Activated CD8-positive, alpha-beta T cell treated with anti-CD3 and anti-CD28 coated beads, Interleukin-2, amount 10 ng/mL, durations not matched to agents 7 days and 5 days (primary cell): ENCODE measurements around the gene BCR. TPM values are rescaled to one million over a fixed set of nuclear protein-coding genes. Genes with fewer than 3 reads are reported as not detected.
"Not testable (repeated sequence)": the region's sequence is repeated elsewhere in the genome, so short reads cannot be mapped to it uniquely, and the experiment has no call there.

Source experiments
- ATAC-seq: fragments of 150-1000 bp; cut with Tn5 transposase; one replicate; pipeline ENCODE4 v1.10.0; 2021; ENCODE audit warnings: moderate library complexity
- CTCF ChIA-PET: fragments of 350-600 bp; sonication (Branson Sonifier 250); formaldehyde crosslinking; loops from one replicate; lab custom pipeline; 2021; ENCODE audit warnings: antibody characterized with exemption; lab: Charles Lee
- POLR2A ChIA-PET: fragments of 350-600 bp; sonication (Branson Sonifier 250); formaldehyde crosslinking; loops from one replicate; lab custom pipeline; 2021; ENCODE audit warnings: antibody characterized with exemption; lab: Charles Lee
- DNase-seq: peaks from one replicate; pipeline ENCODE4 v3.0.0-alpha.2; 2020
- H3K27ac Mint-ChIP-seq: one replicate; pipeline ENCODE4 v1.8.0; 2021; ENCODE audit warnings: mild to moderate bottlenecking, mixed read lengths
- H3K27me3 Mint-ChIP-seq: one replicate; pipeline ENCODE4 v1.8.0; 2021; ENCODE audit warnings: low read depth, mixed read lengths
- H3K36me3 Mint-ChIP-seq: one replicate; pipeline ENCODE4 v1.8.0; 2021; ENCODE audit warnings: low read depth, mixed read lengths
- H3K4me1 Mint-ChIP-seq: one replicate; pipeline ENCODE4 v1.8.0; 2021; ENCODE audit warnings: low read depth, mixed read lengths
- H3K4me3 Mint-ChIP-seq: one replicate; pipeline ENCODE4 v1.8.0; 2021; ENCODE audit warnings: mild to moderate bottlenecking, mixed read lengths
- H3K9me3 Mint-ChIP-seq: one replicate; pipeline ENCODE4 v1.8.0; 2022; ENCODE audit warnings: mixed read lengths; ENCODE audit not compliant: insufficient read depth
- total RNA-seq, 2 experiments: library from RNA; stranded (reverse); gene quantifications; one replicate each; pipeline ENCODE4 v1.2.3, GENCODE V29; 2021

Gene BCR
- total RNA-seq, 2 experiments from 2014 or later: 31.1 to 31.9 TPM

DNA sequence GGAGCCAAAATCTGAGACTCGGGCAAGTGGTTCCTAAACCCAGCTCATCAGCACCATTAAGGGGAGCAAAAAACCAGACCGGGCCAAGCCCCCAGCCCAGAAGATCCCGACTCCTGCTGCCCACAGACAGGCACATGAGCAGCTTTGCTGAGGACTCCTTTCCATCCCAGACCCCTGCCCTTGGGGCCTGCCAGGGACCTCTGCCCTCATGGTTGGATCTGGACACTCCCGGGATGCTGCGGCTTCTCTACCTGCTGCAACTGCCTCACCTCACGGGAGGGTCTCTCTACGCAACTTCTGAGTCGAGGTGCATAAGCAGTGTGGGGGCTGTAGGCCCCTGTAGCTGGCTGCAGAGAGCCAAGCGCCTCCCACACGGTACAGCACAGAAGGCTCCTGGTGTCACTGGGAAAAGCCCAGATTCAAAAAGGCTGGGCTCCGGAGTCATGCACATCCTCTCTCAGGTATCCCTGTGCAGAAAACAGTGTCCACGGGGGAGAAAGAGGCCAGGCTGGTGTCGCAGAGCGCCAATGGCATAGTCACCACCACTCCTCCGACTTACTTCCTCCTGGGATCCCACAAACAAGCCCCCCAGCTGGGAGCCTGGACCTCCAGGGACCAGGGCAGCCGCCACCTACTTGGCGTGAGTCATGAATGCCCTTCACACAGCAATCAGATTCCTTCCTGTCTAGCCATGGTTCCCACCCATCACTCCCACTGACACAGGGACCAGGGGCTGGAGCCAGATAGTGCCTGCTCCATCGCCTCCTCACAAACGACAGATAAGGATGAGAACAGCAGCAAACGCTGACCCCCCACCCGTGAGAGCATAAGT, 122.1 kb downstream of the BCR start:
- no peak overlapping the region for H3K4me3 Mint-ChIP-seq
- ChIA-PET POLR2A (no interaction called here), CTCF (interaction anchor here (1.9 kb wide), 1 partner anchor 20 kb away, joined by 4 read pairs; no protein-coding TSS in a partner anchor)

DNA sequence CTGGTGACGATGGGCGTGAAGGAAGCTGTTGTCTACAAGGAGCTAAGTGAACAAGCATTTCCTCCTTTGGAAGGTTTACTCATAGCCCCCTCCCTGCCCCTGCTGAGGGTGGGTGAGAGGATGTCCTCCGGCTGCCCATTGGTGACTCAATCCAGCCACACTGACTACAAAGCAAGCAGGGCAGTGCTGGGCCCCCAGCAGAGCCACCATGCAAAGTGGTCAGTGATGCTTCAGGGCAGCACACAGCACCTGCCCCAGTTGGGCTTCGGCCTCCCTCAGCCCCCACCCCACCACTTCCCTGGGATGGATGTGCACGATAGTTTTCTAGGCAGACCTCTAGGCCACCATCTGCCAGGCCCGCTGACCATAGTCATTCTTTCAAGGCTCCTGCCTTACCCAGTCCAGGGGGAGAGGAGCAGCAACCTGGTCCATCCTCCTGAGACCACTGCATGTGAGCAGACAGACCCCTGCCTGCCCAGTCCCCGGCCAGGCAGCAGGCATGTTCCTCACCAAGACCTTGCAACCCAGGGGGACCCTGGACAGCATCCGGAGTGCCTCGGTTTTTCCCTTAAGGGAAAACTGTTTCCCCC, 125.1 kb downstream of the BCR start:
- POLR2A ChIA-PET: no interaction called here
- CTCF ChIA-PET: interaction anchor here (1.4 to 2.0 kb wide), 2 partner anchors 15 to 23 kb away, joined by 5 read pairs; no protein-coding TSS in a partner anchor
- Mint-ChIP-seq H3K27ac (no peak overlapping the region), H3K4me3 (no peak overlapping the region), H3K27me3 (no peaks in the 10 kb centered on the region), H3K9me3 (no peaks in the 10 kb centered on the region), H3K4me1 (no peaks in the 10 kb centered on the region), H3K36me3 (no peaks in the 10 kb centered on the region)
- DNase-seq (no peak), ATAC-seq (no peak)

More for the DNA sequence above, 122.1 kb downstream of the BCR start:
- Mint-ChIP-seq H3K4me1 (no peaks in the 10 kb centered on the region), H3K27ac (no peak overlapping the region), H3K9me3 (no peaks in the 10 kb centered on the region), H3K27me3 (no peaks in the 10 kb centered on the region), H3K36me3 (peaks cover 3% of the 10 kb centered on the region)
- DNase-seq: no peak
- no peak for ATAC-seq

DNA sequence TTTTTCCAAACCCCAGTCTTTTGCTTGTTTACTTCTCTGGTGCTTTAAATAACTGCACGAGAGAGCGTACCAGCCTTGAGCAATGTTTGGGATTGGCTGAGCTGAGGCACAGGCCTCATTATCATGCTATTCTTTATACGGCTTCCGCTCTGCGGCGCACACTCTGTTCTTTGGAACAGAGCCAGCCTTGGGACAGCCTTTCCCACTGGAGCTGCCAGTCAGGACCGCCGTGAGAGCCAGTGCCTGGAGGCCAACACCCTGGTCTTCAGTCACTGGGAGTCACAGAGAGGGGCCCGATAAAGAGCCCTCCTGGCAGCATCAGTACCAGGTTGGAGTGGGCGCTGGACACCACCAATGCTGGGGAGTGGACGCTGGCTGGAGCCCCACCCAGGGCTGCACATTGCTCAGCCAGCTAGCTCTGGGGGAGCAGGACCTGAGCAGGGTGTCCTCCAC, 125.6 kb downstream of the BCR start:
- ATAC-seq: no peak

DNA sequence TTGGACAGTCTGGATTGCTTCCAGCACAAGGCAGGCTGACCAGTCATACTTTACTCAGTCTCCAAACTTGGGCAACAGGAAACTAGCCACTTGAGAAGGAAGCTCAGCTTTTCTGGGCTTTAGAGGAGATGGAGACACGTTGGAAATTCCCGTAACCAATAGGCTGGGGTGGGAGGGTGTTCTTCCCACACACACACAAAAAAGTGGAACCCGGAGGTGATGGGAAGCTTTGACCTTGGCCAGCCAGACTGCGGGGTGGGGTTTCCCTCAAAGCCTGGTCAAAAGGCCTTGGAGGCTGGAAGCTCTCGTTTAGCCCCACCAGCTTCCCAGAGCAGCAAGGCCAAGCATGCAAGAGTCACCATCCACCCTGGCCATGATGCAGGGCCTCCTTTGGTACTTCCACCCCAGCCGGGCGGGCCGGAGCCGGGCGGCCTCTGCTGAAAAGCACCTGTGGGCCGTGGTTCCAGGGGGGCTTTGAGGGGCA, 126.2 kb downstream of the BCR start:
- Mint-ChIP-seq H3K4me3 (no peak overlapping the region), H3K9me3 (no peaks in the 10 kb centered on the region), H3K27ac (no peak overlapping the region), H3K27me3 (no peaks in the 10 kb centered on the region), H3K36me3 (no peaks in the 10 kb centered on the region), H3K4me1 (no peaks in the 10 kb centered on the region)
- no peak for ATAC-seq
- no peak for DNase-seq
- ChIA-PET POLR2A (no interaction called here), CTCF (interaction anchor here (0.9 to 1.4 kb wide), 2 partner anchors 16 to 79 kb away, joined by 3 to 5 read pairs; no protein-coding TSS in a partner anchor)

More for the DNA sequence above, 125.6 kb downstream of the BCR start:
- no peaks in the 10 kb centered on the region for H3K36me3 Mint-ChIP-seq
- no peak overlapping the region for H3K4me3 Mint-ChIP-seq
- CTCF ChIA-PET: interaction anchor here (0.9 to 1.4 kb wide), 2 partner anchors 16 to 80 kb away, joined by 3 to 5 read pairs; no protein-coding TSS in a partner anchor
- no peaks in the 10 kb centered on the region for H3K9me3 Mint-ChIP-seq
- DNase-seq: no peak
- H3K4me1 Mint-ChIP-seq: no peaks in the 10 kb centered on the region
- H3K27me3 Mint-ChIP-seq: no peaks in the 10 kb centered on the region
- H3K27ac Mint-ChIP-seq: no peak overlapping the region
- POLR2A ChIA-PET: no interaction called here

DNA sequence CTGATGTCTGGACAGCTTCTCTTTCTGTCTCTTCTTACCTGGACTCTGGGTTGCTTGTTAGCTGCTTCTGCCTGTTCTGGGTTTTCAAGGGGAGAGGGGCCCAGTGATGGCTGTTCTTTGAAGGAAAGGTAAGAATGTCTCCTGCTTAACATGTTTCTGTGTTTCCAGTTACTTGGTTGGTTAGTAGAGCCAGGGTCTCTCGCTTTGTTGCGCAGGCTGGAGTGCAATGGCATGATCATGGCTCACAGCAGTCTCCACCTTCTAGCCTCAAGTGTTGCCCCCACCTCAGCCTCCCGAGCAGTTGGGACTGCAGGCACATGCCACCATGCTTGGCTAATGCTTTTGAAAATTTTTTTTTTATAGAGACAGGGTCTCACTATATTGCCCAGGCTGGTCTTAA, 126.6 kb downstream of the BCR start:
- DNase-seq (no peak), ATAC-seq (no peak)
- no peaks in the 10 kb centered on the region for H3K27me3 Mint-ChIP-seq
- CTCF ChIA-PET: interaction anchor here (0.9 to 1.4 kb wide), 2 partner anchors 17 to 79 kb away, joined by 3 to 5 read pairs; no protein-coding TSS in a partner anchor
- no peaks in the 10 kb centered on the region for H3K4me1 Mint-ChIP-seq
- no peaks in the 10 kb centered on the region for H3K9me3 Mint-ChIP-seq
- H3K4me3 Mint-ChIP-seq: no peak overlapping the region
- H3K27ac Mint-ChIP-seq: no peak overlapping the region
- POLR2A ChIA-PET: no interaction called here
- H3K36me3 Mint-ChIP-seq: no peaks in the 10 kb centered on the region

DNA sequence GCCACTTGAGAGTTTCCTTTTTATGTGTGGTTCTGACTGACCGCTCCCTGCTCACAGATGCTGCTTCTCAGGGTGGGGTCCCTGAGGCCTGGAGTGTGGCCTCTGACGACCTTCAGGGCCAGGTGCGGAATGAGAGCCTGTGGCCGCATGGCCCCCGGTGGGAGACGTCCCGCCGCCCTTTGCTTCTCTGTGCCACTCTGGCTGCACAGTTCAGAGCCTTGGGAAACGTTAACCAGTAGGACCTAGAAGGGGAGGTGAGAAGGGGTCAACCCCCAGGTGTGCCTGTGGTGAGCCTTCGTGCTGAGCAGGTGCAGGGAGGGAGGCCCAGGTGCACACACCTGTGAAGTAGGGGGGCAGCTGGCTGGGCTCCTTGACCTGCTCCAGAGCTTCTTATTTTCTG, 127.2 kb downstream of the BCR start:
- CTCF ChIA-PET, H3K27me3 Mint-ChIP-seq, H3K27ac Mint-ChIP-seq: not testable (repeated sequence)

DNA sequence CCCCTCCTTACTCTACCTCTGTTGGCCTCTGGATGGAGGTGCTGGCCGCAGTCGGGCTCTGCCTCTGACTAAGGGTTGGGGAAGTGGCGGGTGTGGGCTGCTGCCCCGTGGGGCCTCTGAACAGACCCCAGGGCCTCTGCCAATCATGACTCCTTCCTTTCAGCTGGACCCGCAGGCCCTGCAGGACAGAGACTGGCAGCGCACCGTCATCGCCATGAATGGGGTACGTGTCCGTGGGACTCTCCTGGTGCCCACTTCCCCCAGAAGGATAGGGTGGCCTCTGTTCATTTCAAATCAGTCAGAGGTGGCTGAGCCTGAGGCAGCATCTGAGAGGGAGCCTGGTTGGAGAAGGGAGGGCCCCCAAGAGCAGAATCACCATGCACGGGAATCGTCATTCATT, 129.0 kb downstream of the BCR start:
- H3K27ac Mint-ChIP-seq, DNase-seq, H3K4me3 Mint-ChIP-seq, POLR2A ChIA-PET, H3K9me3 Mint-ChIP-seq, H3K36me3 Mint-ChIP-seq, H3K27me3 Mint-ChIP-seq, H3K4me1 Mint-ChIP-seq, ATAC-seq: not testable (repeated sequence)
- CTCF ChIA-PET: interaction anchor here (1.2 kb wide), 1 partner anchor 19 kb away, joined by 3 read pairs; no protein-coding TSS in a partner anchor

More for the DNA sequence above, 127.2 kb downstream of the BCR start:
- ATAC-seq, DNase-seq, H3K4me1 Mint-ChIP-seq, H3K4me3 Mint-ChIP-seq, H3K9me3 Mint-ChIP-seq, H3K36me3 Mint-ChIP-seq: not testable (repeated sequence)
- POLR2A ChIA-PET: interaction anchor here (0.7 kb wide), 1 partner anchor 325 kb away, joined by 3 read pairs; no protein-coding TSS in a partner anchor

DNA sequence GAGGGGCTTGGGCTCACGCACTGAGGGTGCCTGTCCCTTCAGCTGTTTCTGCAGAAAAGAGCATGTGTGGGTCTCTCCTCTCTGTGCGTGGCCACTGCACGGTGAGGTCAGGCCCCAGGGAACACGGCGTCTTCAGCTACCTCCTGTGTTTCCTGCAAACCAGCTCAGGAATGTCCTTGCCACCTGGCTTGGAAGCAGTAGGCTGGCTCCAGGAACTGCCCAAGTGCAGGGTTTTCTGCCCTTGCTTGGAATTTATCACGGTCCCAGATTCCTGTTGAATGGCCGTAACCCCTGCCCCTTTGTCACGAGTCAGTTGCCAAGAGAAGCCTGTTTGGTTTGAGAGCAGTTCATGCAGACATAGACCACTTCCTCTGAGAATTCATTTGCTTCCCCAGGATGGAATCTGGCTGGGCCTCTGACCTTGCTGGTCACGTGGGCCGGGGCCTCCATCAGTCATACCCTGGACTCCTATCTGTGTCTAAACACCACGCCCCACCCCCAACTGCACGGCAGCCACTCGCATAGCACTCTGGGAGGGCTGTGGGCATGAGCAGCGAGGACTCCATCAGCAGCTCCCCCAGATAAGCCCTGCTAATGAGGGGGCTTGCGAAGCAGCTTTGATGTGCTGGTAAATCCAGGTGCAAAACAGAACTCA, 130.3 kb downstream of the BCR start:
- H3K27ac Mint-ChIP-seq, H3K4me1 Mint-ChIP-seq, DNase-seq, H3K4me3 Mint-ChIP-seq, H3K36me3 Mint-ChIP-seq, ATAC-seq, H3K27me3 Mint-ChIP-seq, H3K9me3 Mint-ChIP-seq, POLR2A ChIA-PET: not testable (repeated sequence)
- CTCF ChIA-PET: interaction anchor here (1.2 kb wide), 1 partner anchor 20 kb away, joined by 3 read pairs; no protein-coding TSS in a partner anchor

DNA sequence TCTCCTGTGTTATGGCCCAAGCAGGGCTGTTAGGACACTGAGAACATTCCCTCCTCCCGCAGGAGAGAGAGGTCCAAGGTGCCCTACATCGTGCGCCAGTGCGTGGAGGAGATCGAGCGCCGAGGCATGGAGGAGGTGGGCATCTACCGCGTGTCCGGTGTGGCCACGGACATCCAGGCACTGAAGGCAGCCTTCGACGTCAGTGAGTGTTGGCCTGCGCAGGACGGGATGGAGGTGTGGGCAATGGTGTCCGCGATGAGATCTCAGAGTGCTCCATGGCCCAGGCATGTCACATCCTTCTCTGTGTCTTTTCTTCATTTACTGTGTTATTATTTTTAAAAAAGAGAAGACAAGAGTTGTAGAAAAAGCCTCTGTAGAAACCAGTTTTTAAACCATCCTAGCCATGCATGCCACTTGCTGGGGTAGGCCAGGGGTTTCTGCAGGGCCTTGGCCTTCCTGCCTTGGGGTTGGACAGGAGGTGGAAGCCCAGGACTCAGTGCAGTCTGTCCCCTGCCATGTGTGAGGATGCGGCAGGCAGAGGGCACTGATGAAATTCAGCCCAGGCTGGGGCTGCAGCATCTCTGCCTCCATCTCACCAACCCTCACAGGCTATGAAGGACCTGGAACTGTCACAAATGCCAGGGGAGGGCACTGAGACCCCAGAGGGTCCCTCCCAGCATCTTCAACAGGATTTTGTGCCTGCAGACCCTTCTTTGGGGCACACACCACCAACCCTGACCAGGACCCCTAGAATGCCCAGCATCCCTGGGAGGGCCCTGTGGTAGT, 131.5 kb downstream of the BCR start:
- H3K36me3 Mint-ChIP-seq, CTCF ChIA-PET, DNase-seq, H3K9me3 Mint-ChIP-seq, H3K27me3 Mint-ChIP-seq, H3K27ac Mint-ChIP-seq, H3K4me3 Mint-ChIP-seq, POLR2A ChIA-PET, ATAC-seq, H3K4me1 Mint-ChIP-seq: not testable (repeated sequence)

DNA sequence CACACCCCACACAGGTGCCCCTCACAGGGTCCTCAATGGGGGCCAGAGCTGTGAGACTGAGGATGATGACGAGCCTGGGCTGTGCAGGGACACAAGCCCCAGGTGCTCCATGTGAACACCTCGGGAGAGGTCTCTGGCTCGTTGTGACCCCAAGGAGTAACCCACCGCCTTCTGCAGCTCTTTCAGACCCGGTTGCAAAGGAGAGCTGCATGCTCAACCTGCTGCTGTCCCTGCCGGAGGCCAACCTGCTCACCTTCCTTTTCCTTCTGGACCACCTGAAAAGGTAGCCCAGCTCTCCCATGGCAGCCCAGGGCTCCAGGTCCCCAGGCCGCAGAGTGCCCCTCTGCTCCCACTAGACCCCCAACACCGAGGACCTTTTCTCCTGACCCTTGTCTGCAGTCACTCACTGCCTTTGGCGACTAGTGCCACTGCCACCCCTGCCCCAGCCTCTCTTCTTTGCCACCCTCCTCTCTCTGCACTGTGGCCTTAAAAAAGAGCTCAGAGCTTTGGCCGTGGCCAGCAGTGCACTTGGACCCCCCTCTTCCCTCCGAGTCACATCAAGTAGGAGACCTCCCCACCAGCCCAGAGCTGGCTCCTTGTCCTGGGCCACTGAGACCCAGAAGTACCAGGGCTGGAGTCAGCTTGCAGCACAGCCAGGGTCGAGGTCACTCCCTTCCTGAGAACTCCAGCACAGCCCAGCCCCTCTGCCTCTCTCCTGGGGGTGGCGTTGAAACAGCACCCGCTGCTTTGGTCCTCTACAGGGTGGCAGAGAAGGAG, 133.7 kb downstream of the BCR start:
- CTCF ChIA-PET: no interaction called here
- Mint-ChIP-seq H3K4me1 (peaks cover 8% of the 10 kb centered on the region), H3K4me3 (no peak overlapping the region), H3K9me3 (no peaks in the 10 kb centered on the region), H3K27me3 (no peaks in the 10 kb centered on the region), H3K27ac (no peak overlapping the region), H3K36me3 (peaks cover 4% of the 10 kb centered on the region)
- DNase-seq (no peak), ATAC-seq (no peak)
- POLR2A ChIA-PET: no interaction called here
